Pancreas (tissue), 10 donors: ENCODE measurements around the gene RAB36. TPM values are rescaled to one million over a fixed set of nuclear protein-coding genes. Genes with fewer than 3 reads are reported as not detected.

ENCODE experiments used
- ATAC-seq, 4 donors: fragments of 200-7000 bp; cut with Tn5 transposase; one replicate each; pipeline versions ENCODE4 v1.8.0 to v1.9.1; 2020; ENCODE audit warnings: mild to moderate bottlenecking in 4 of 4, moderate library complexity in 4 of 4
- DNase-seq, 6 donors: peaks; one replicate each; pipeline ENCODE4 v3.0.0-alpha.2; 2020
- FAIRE-seq: peaks from 2 replicates; lab custom pipeline; 2012; peaks lifted over from hg19 to GRCh38; lab: Jason Lieb, UNC
- H3K27ac ChIP-seq, 4 donors: fragments of 200-600 bp; sonication (generic); 1 replicate in 3 of 4; 2 replicates in 1 of 4; pipeline versions ENCODE4 v1.5.0 to v1.8.0; 2020
- H3K27me3 ChIP-seq, 4 donors: fragments of 200-600 bp; one replicate each; pipeline ENCODE4 v1.8.0; 2021
- H3K36me3 ChIP-seq, 3 donors: fragments of 200-600 bp; sonication (generic) in 1 of 3; one replicate each; pipeline versions ENCODE4 v1.5.0 to v1.8.0; 2020 to 2021
- H3K4me1 ChIP-seq, 3 donors: fragments of 200-600 bp; one replicate each; pipeline ENCODE4 v1.8.0; 2021
- H3K4me3 ChIP-seq, 4 donors: fragments of 200-600 bp; sonication (generic) in 2 of 4; one replicate each; pipeline versions ENCODE4 v1.5.0 to v1.8.0; 2020 to 2021
- H3K9me3 ChIP-seq, 4 donors: fragments of 200-600 bp; one replicate each; pipeline ENCODE4 v1.8.0; 2021
- CTCF ChIP-seq, 4 donors: fragments of 200-600 bp; sonication (generic) in 3 of 4; IDR thresholded peaks; one replicate each; pipeline versions ENCODE4 v1.5.0 to v1.8.0; 2021; ENCODE audit warnings: antibody characterized with exemption in 4 of 4
- WGBS, 2 donors: extraction: QIAGEN DNeasy Blood & Tissue Kit; methylation state at CpG; one replicate each; pipeline ENCODE4 v1.1.7; 2013; 5-methylcytosine and 5-hydroxymethylcytosine counted together
- intact Hi-C, 3 donors: fragments of 100-400 bp; cut with DNase I; formaldehyde crosslinking; loops; one replicate each; pipeline versions ENCODE4 v1.11.1 to v1.14.2; 2022
- polyA plus RNA-seq, 2 donors: library from polyadenylated mRNA; stranded (reverse); fragments of 200-250 nt; gene quantifications; one replicate each; pipeline ENCODE4 v1.2.3, GENCODE V29; 2013
- total RNA-seq, 6 donors: library from RNA; stranded (reverse); fragmentation: NEBNext Ultra II Directional in 4 of 6; extraction: Animal tissue kit (Norgen Biotek cat#: 25700) in 4 of 6; gene quantifications; one replicate each; pipeline versions ENCODE4 v1.2.1 to v1.2.4, GENCODE V29; 2021 to 2023
- donor health status: healthy with polysubstance abuse.
- donor health status: DM: no; HTN: no; CAD: no; lungs with moderate emphysema.
- donor health status: DM: no; HTN: no; CAD: no.
- donor health status: control.
- donor health status: control.
- donor health status: Bipolar disorder and iron deficiency.
- donor health status: DM: yes; HTN: yes; CAD: no.
- donor health status: DM: no; HTN: no; CAD: no.
- donor health status: DM: no; HTN: no; CAD: no.
- donor health status: DM: yes; HTN: yes; CAD: no.

RAB36 gene
- total and polyA plus RNA-seq, 8 donors: 1.2 to 7.3 (median 3.1) TPM

DNA sequence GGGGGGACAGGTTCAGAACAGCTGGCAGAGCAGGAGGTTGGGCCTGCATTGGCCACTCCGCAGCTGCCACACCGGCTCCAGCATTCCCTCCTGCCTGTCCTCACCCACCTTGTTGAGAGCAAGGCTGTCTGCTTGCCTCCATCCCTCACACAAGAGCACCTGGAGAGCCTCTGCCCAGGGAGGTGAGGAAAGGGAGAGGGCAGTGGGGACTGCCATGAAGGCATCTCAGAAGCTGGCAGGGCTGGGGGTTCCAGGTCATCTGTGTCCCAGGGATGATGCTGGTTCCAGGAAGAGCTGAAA lies 30.6 kb upstream of the RAB36 start:
- TF ChIP-seq CTCF (IDR thresholded peaks at IDR 0.05): no peak
- no peaks in the 10 kb centered on the region for H3K9me3 ChIP-seq
- ATAC-seq: no peak
- no peak for DNase-seq
- 92 to 96% methylated on average over 2 of the region's 2 CpGs for WGBS, 2 donors
- no peak for FAIRE-seq
- no peaks in the 10 kb centered on the region for H3K27me3 ChIP-seq
- intact Hi-C loops: no loop called here
- no peak overlapping the region for H3K4me3 ChIP-seq
- no peak overlapping the region for H3K27ac ChIP-seq
- no peaks in the 10 kb centered on the region for H3K4me1 ChIP-seq
- no peaks in the 10 kb centered on the region for H3K36me3 ChIP-seq

DNA sequence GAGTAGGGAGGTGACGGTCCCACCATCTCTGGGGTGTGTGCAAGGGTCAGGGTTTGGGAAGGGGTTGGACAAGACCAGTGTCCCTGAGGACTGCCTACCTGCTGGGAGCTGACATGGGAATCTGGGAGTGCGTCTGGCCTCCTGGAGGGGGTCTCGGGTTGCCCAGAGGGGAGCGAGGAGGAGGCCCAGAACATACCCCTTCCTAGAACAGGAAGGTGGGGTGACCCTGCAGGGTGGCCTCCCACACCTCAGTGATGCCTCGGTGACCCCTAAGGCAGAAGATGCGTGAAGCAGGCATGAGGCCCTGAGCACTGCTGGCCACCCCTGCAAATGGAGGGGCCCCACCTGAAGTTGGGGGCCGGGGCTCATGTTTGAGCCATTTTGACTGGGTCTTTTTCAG lies 29.9 kb upstream of the RAB36 start:
- H3K4me3 ChIP-seq: no peak overlapping the region
- intact Hi-C loops: no loop called here
- 76 to 82% methylated on average over 5 to 7 of the region's 7 CpGs for WGBS, 2 donors
- H3K27me3 ChIP-seq: no peaks in the 10 kb centered on the region
- ATAC-seq (no peak), DNase-seq (peak in 1 of 6 donors; percentile 35), FAIRE-seq (no peak)
- no peaks in the 10 kb centered on the region for H3K4me1 ChIP-seq
- no peaks in the 10 kb centered on the region for H3K9me3 ChIP-seq
- no peaks in the 10 kb centered on the region for H3K36me3 ChIP-seq
- TF ChIP-seq CTCF (IDR thresholded peaks at IDR 0.05): no peak
- no peak overlapping the region for H3K27ac ChIP-seq

DNA sequence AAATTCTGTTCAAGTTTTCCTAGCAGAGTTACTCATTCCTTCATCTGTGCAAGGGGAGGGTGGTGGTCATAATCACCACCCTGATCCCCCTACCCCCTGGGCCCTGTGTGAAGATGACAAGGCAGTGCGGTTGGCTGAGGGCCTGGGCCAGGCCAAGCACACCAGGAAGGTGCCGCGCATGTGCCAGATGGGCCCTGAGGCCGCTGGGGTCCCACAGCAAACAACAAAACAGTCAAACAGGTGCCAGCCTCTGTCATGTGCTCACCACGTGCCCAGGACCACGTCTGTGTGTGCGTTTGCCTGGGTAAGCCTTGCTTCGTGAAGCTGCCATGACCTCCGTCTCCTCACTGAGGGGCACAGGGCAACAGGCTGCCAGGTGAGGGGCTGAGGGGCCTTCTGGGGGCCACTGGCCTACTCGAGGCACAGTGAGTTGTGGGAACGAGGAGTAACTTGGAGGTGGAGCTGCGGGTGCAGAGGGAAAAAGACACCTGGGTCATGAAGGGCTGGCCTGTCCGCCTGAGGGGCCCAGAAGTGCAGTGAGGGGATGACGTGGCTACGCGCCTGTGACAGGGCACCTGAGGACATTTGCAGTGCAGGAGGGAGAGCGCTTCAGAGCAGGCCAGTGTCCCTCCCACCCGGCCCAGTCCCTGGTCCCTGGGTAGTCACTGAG lies 29.3 kb upstream of the RAB36 start:
- H3K27ac ChIP-seq: no peak overlapping the region

DNA sequence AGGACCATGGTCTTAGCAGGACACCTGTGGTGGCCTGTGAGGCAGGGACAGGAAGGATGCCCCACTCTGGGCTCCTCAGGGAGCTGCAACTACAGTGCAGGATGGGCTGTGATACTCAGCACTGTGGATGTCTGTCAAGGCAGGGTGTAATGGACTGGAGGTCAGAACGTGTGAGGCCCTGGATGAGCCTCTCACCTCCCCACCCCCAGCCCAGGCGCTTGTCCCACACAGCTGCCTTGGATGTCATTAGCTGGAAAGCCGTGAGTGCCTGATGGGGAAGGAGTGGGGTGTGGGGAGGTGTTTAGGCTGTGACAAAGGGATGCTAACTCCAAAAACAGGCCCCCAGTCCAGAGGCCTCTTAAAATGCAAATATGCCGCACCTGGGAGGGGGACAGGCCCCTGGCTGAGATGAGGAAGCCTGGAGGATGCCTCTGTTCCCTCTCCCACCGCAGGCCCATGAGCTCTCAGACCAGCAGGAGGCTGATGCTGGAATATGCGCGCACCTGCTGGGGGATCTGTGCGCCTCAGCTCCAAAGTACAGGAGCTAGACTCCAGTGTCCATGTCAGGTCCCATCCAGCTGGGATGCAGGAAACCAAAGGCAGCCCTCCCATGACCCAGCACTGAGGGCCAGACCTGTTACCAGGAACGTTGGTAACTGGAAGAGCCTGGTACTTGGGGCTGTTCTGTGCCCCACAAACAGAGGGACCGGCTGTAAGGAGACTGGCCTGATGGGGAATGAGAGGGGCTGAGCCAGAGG lies 28.6 kb upstream of the RAB36 start:
- H3K4me3 ChIP-seq: no peak overlapping the region
- FAIRE-seq (no peak), ATAC-seq (no peak), DNase-seq (no peak)
- H3K4me1 ChIP-seq: no peaks in the 10 kb centered on the region
- H3K36me3 ChIP-seq: no peaks in the 10 kb centered on the region
- 74 to 77% methylated on average over 10 of the region's 10 CpGs for WGBS, 2 donors
- no peak overlapping the region for H3K27ac ChIP-seq
- no peaks in the 10 kb centered on the region for H3K9me3 ChIP-seq
- no peak for TF ChIP-seq CTCF (IDR thresholded peaks at IDR 0.05)
- intact Hi-C loops: no loop called here
- no peaks in the 10 kb centered on the region for H3K27me3 ChIP-seq

More for the DNA sequence above, 29.3 kb upstream of the RAB36 start:
- intact Hi-C loops: no loop called here
- DNase-seq (peak in 1 of 6 donors; percentile 27), ATAC-seq (no peak), FAIRE-seq (no peak)
- Histone ChIP-seq H3K4me1 (no peaks in the 10 kb centered on the region), H3K27me3 (no peaks in the 10 kb centered on the region), H3K4me3 (no peak overlapping the region), H3K36me3 (no peaks in the 10 kb centered on the region), H3K9me3 (no peaks in the 10 kb centered on the region)
- WGBS, 2 donors: 74 to 85% methylated on average over 18 of the region's 18 CpGs
- TF ChIP-seq CTCF (IDR thresholded peaks at IDR 0.05): no peak

- Histone ChIP-seq H3K9me3 (no peaks in the 10 kb centered on the region), H3K4me1 (no peaks in the 10 kb centered on the region), H3K27ac (no peak overlapping the region), H3K36me3 (no peaks in the 10 kb centered on the region), H3K27me3 (no peaks in the 10 kb centered on the region), H3K4me3 (no peak overlapping the region)
- TF ChIP-seq CTCF (IDR thresholded peaks at IDR 0.05): no peak
- FAIRE-seq: no peak
- no peak for ATAC-seq
- intact Hi-C loops: no loop called here
- peak in 1 of 6 donors; percentile 29 for DNase-seq
- 87 to 93% methylated on average over 10 of the region's 10 CpGs for WGBS, 2 donors
Observed at GRCh38 chr22:23117275-23117674, 28.0 kb upstream of the RAB36 start.
